NB4 (cell line): ENCODE data around the gene CTF1.

Experiments
- DNase-seq: peaks from one replicate; pipeline ENCODE4 v3.0.0; 2010; ENCODE audit warnings: low read depth
- H3K4me3 ChIP-seq: one replicate; pipeline ENCODE4 v1.5.1; 2011; ENCODE audit warnings: mild to moderate bottlenecking, low read depth, low read length, moderate library complexity
- MYC ChIP-seq: IDR thresholded peaks from 2 replicates; pipeline ENCODE4 v1.6.1; 2011; ENCODE audit warnings: low read depth, low read length
- POLR2A ChIP-seq: IDR thresholded peaks from 2 replicates; pipeline ENCODE4 v1.6.1; 2011; ENCODE audit warnings: mild to moderate bottlenecking; ENCODE audit not compliant: insufficient read length; ENCODE audit errors: extremely low read depth
- TF ChIP-seq, protein P1 (sequence below): IDR thresholded peaks from one replicate; pipeline ENCODE4 v1.5.1; 2012; ENCODE audit warnings: low read depth, low read length
- TF ChIP-seq, protein P2 (sequence below): IDR thresholded peaks from 2 replicates; pipeline ENCODE4 v1.6.1; 2011; ENCODE audit warnings: low read depth, low read length

CTF1 gene

DNA sequence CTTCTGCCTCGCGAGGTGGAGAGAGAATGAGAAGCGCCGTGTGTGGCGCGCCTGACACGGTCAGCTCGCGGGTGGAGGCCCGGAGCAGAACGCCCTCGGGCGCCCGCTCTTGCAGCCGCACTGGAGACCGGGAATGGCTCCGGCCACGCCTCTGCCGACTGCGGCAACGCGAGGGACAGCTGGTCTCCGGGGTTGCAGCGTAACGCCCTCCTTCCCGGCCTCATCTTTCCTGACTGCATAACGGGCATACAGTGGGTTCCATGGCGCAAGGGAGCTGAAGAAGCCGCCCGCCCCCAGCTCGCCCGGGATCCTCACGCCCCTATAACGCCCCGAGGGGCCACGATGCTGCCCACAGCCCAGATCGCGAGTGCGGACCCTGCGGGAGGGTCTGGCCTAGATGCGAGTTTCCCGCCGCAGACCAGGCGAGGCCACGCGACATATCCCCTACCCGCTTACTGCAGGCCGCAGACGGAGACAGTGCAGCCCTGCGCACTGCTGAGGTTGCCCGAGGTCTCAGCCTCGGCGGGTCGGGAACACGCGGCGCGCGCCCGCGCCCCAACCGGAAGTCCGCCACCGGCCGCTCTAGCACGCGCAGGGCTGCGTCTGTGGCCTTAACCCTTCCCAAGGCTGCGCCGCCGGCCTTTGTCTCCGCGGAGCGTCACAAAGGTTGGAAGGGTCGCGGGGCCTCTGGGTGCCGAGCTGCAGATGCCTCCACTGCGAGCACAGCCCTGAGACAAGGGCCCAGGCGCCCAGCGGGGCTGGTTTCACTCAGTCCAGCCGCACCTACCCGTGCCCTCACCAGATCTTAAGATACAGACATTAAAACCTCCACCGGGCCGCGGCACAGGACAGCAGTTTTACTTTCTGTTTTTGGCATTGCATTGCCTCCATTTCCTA, 21.3 kb upstream of the CTF1 start:
- H3K4me3 ChIP-seq = peak overlapping the region; percentile 64
- peak; percentile 95 for DNase-seq
- TF ChIP-seq, protein P1, sequence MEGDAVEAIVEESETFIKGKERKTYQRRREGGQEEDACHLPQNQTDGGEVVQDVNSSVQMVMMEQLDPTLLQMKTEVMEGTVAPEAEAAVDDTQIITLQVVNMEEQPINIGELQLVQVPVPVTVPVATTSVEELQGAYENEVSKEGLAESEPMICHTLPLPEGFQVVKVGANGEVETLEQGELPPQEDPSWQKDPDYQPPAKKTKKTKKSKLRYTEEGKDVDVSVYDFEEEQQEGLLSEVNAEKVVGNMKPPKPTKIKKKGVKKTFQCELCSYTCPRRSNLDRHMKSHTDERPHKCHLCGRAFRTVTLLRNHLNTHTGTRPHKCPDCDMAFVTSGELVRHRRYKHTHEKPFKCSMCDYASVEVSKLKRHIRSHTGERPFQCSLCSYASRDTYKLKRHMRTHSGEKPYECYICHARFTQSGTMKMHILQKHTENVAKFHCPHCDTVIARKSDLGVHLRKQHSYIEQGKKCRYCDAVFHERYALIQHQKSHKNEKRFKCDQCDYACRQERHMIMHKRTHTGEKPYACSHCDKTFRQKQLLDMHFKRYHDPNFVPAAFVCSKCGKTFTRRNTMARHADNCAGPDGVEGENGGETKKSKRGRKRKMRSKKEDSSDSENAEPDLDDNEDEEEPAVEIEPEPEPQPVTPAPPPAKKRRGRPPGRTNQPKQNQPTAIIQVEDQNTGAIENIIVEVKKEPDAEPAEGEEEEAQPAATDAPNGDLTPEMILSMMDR = no peak
- TF ChIP-seq MYC = peak; percentile 83
- TF ChIP-seq POLR2A = peak; percentile 97
- TF ChIP-seq, protein P2, sequence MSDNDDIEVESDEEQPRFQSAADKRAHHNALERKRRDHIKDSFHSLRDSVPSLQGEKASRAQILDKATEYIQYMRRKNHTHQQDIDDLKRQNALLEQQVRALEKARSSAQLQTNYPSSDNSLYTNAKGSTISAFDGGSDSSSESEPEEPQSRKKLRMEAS = peak; percentile 87

- TF ChIP-seq MYC (peak; percentile 13; the same call in 1 of the 2 replicates), POLR2A (no peak)
- TF ChIP-seq, protein P1 = no peak
- TF ChIP-seq, protein P2 = no peak
- peak overlapping the region; percentile 64 for H3K4me3 ChIP-seq
- peak; percentile 81 for DNase-seq
These were observed 20.3 kb upstream of the CTF1 start for GRCh38 chr16:30875871-30876801.

GRCh38 chr16:30876867-30877266, 19.5 kb upstream of the CTF1 start:
- no peak for DNase-seq
- peak overlapping the region; percentile 25 for H3K4me3 ChIP-seq
- TF ChIP-seq, protein P1 = no peak
- TF ChIP-seq POLR2A = no peak
- TF ChIP-seq, protein P2 = no peak
- no peak for TF ChIP-seq MYC

DNA sequence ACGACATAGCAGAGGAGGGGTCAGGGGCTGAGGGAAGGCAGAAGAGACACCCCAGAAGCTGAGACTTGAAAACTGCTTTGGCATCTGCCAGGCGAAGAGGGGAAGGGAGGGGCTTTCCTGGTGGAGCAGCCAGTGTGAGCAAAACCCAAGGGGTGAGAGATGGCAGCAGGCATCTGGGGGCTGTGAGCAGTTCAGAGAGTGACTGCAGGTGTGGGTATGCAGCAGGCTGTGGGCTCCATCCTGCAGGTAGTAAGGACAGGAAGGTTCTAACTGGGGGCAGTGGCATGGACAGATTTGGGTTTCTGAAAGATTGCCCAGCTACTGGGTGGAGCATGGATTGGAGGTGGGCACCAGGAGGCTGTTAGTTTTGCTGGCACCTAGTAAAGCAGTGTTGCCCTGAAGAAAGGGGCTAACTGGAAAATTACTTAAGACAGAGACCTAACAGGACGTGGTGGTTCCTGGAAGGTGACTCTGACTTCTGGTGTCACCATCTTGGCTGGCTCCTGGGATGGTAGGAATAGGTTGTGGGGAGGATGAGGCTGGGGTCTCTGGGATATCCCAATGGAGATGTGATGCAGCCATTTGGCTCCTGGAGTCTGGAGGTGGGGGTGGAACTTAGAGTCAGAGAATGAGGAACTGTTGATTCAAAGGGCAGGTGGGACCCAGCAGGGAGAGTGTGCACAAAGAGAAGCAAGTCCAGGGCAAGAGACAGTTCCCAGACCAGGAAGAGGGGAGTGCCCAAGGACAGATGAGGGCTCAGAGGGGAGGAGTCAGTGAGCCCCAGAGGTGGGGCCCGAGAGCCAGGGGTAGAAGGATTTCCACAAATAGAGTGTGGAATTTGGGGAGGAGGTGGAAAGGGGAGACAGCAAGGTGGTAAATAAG, 13.7 kb upstream of the CTF1 start:
- peak; percentile 34 for DNase-seq

More for the DNA sequence above, 13.7 kb upstream of the CTF1 start:
- H3K4me3 ChIP-seq = no peak overlapping the region
- TF ChIP-seq, protein P1 = no peak
- TF ChIP-seq, protein P2 = no peak
- no peak for TF ChIP-seq MYC
- TF ChIP-seq POLR2A = no peak
